ENCODE results near the gene HIBCH. TPM values are rescaled to one million over a fixed set of nuclear protein-coding genes. Genes with fewer than 3 reads are reported as not detected.

Gene HIBCH, protein sequence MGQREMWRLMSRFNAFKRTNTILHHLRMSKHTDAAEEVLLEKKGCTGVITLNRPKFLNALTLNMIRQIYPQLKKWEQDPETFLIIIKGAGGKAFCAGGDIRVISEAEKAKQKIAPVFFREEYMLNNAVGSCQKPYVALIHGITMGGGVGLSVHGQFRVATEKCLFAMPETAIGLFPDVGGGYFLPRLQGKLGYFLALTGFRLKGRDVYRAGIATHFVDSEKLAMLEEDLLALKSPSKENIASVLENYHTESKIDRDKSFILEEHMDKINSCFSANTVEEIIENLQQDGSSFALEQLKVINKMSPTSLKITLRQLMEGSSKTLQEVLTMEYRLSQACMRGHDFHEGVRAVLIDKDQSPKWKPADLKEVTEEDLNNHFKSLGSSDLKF
- 24.7 TPM for total RNA-seq (2021; ENCODE audit: unreplicated experiment)
- polyA plus RNA-seq (2012): 4.4 and 7.7 TPM in 2 replicates
- percentile 76 among the genes with signal in this experiment for Bru-seq, nascent RNA
- BruChase-seq, experiment 1, labeled RNA remaining after a 6-hour chase: percentile 69 among the genes with signal in this experiment
- BruChase-seq, experiment 2, labeled RNA remaining after a 2-hour chase: percentile 78 among the genes with signal in this experiment
- long read RNA-seq, transcript HIBCH-201 (14 exons, 1,939 nt): major isoform, 47 of 74 reads
- long read RNA-seq, partial matches to known transcripts: 1 of 74 reads
- long read RNA-seq, other reads (novel, unspliced or antisense): 24 of 74 reads

DNA sequence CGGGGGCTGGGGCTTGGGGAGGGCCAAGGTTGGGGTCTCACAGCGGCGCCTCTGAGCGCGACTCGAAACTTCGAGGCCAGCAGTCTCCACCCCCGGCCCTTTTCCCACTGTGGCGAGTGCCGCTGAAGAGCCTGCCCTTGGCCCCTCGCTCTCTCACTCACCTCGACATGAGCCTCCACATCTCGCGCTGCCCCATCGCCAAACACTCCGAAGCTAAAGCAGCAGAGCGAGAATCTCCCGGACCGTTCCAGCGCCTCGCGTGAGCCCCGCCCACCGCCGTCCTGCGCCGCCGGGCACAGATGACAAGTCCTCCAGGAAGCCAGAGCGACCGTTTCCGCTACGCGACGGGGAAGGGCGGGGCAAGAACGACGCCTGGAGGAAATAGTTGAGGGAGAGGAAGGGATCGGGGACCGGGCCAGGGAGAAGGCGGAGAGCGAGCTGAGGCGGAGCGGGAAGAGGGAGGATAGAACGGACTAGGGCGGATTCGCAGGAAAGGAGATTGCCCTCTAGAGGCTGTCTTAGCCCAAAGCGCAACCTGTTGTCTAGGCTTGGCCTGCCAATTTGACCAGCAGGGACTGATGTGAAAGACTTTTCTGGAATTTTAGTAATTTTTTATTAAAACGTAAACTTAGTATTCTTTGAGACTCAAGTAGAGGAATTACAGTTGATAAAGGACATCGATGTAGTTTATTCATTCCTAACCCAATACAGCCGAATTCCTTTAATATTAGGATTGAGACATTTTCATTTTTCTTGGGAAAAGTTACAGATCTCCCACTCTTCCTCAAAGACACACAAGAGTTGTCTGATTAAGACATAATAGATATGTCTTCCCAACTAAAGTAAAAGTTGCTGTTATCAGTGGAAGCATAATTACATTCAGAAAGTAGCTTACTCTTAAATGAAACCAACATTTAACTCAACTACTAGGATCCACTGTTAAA, at the start of gene HIBCH:
HIBCH (minus strand) TSS at position 272 of the 944 bp plus-strand sequence; CDS start at position 196, 76 bp downstream.
- POLR2A ChIA-PET: interaction anchor here (1.1 to 1.4 kb wide), 2 partner anchors 13 to 24 kb away, joined by 5 to 6 read pairs; partner anchors contain the start of gene INPP1
- TSS peak; percentile 76 for BruUV-seq (replicated peaks)
- intact Hi-C loops (cut with micrococcal nuclease): loop anchor here (10.0 kb wide), 2 partner anchors 525 to 655 kb away; partner anchors contain the start of gene ASNSD1
- TF ChIP-seq TCF7L2 (IDR thresholded peaks at IDR 0.05; ENCODE audit: borderline replicate concordance, extremely low read depth, insufficient read depth, insufficient read length): peak; percentile 25
- no peak for TF ChIP-seq EZH2 (IDR thresholded peaks at IDR 0.05)
- TF ChIP-seq RAD21 (IDR thresholded peaks at IDR 0.05; ENCODE audit: low read depth): peak; percentile 43
- TF ChIP-seq, protein P1, sequence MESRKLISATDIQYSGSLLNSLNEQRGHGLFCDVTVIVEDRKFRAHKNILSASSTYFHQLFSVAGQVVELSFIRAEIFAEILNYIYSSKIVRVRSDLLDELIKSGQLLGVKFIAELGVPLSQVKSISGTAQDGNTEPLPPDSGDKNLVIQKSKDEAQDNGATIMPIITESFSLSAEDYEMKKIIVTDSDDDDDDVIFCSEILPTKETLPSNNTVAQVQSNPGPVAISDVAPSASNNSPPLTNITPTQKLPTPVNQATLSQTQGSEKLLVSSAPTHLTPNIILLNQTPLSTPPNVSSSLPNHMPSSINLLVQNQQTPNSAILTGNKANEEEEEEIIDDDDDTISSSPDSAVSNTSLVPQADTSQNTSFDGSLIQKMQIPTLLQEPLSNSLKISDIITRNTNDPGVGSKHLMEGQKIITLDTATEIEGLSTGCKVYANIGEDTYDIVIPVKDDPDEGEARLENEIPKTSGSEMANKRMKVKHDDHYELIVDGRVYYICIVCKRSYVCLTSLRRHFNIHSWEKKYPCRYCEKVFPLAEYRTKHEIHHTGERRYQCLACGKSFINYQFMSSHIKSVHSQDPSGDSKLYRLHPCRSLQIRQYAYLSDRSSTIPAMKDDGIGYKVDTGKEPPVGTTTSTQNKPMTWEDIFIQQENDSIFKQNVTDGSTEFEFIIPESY (IDR thresholded peaks at IDR 0.05; ENCODE audit: extremely low read depth, insufficient replicate concordance, low read length): peak; percentile 84
- no peak for TF ChIP-seq FOSL1 (IDR thresholded peaks at IDR 0.05; ENCODE audit: low read depth)
- TF ChIP-seq JUND (IDR thresholded peaks at IDR 0.05): no peak; the same call in 1 of the 2 replicates
- peak; percentile 44 for TF ChIP-seq POLR2A (IDR thresholded peaks at IDR 0.05; ENCODE audit: borderline replicate concordance, extremely low read depth, insufficient read depth, insufficient read length)
- TF ChIP-seq EZH2phosphoT487 (IDR thresholded peaks at IDR 0.05; ENCODE audit: borderline replicate concordance): no peak
- TF ChIP-seq EGR1 (IDR thresholded peaks at IDR 0.05; ENCODE audit: low read depth): peak; percentile 65
- TF ChIP-seq POLR2AphosphoS5 (IDR thresholded peaks at IDR 0.05; ENCODE audit: low read depth, low read length): peak; percentile 91
- TF ChIP-seq, protein P2, sequence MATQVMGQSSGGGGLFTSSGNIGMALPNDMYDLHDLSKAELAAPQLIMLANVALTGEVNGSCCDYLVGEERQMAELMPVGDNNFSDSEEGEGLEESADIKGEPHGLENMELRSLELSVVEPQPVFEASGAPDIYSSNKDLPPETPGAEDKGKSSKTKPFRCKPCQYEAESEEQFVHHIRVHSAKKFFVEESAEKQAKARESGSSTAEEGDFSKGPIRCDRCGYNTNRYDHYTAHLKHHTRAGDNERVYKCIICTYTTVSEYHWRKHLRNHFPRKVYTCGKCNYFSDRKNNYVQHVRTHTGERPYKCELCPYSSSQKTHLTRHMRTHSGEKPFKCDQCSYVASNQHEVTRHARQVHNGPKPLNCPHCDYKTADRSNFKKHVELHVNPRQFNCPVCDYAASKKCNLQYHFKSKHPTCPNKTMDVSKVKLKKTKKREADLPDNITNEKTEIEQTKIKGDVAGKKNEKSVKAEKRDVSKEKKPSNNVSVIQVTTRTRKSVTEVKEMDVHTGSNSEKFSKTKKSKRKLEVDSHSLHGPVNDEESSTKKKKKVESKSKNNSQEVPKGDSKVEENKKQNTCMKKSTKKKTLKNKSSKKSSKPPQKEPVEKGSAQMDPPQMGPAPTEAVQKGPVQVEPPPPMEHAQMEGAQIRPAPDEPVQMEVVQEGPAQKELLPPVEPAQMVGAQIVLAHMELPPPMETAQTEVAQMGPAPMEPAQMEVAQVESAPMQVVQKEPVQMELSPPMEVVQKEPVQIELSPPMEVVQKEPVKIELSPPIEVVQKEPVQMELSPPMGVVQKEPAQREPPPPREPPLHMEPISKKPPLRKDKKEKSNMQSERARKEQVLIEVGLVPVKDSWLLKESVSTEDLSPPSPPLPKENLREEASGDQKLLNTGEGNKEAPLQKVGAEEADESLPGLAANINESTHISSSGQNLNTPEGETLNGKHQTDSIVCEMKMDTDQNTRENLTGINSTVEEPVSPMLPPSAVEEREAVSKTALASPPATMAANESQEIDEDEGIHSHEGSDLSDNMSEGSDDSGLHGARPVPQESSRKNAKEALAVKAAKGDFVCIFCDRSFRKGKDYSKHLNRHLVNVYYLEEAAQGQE (IDR thresholded peaks at IDR 0.05; ENCODE audit: low read depth): no peak
- peak; percentile 72 for TF ChIP-seq YY1 (IDR thresholded peaks at IDR 0.05; ENCODE audit: extremely low read depth, insufficient replicate concordance, low read depth, low read length)

More for the DNA sequence above, at the start of gene HIBCH:
- Histone ChIP-seq H3K36me3 (ENCODE audit: control insufficient read depth in 1 of 2, insufficient read depth in 2 of 2, low read length in 2 of 2) (no peaks in the 10 kb centered on the region), H3K4me1 (ENCODE audit: control insufficient read depth in 1 of 2, insufficient read depth in 2 of 2, low read length in 2 of 2) (peaks cover 6 to 16% of the 10 kb centered on the region in 2 experiments; a peak in 3 of 4 replicates), H3K9me2 (ENCODE audit: insufficient read depth) (no peaks in the 10 kb centered on the region), H3K27me3 (ENCODE audit: insufficient read depth, low read length) (no peaks in the 10 kb centered on the region), H3K79me2 (ENCODE audit: insufficient read depth, low read length) (peaks cover 34% of the 10 kb centered on the region), H3K4me3 (replicated peaks in 1 of 2; ENCODE audit: low read depth in 1 of 2, low read length in 2 of 2) (peak within 1 kb of the TSS; percentile 85 to 89), H4K20me1 (ENCODE audit: insufficient read depth) (no peaks in the 10 kb centered on the region), H3K9me3 (ENCODE audit: control insufficient read depth in 1 of 2, insufficient read depth in 1 of 2, low read depth in 1 of 2, low read length in 2 of 2) (no peaks in the 10 kb centered on the region), H2AFZ (ENCODE audit: low read depth, low read length, poor library complexity, severe bottlenecking) (peak within 1 kb of the TSS; percentile 76), H3K4me2 (ENCODE audit: low read length) (peak within 1 kb of the TSS; percentile 86), H3K9ac (ENCODE audit: low read length) (peak within 1 kb of the TSS; percentile 71), H3K27ac (ENCODE audit: low read depth, low read length) (peak within 1 kb of the TSS; percentile 50)
- ChIA-PET RAD21 (ENCODE audit: low non-redundant PET in 1 of 2, low total read pairs in 2 of 2, uncharacterized antibody in 2 of 2, unreplicated experiment in 2 of 2) (interaction anchor here (0.6 to 0.8 kb wide), 2 partner anchors 651 to 1625 kb away, joined by 3 to 8 read pairs; no protein-coding TSS in a partner anchor), CTCF (interaction anchor here (0.8 to 2.5 kb wide), 6 partner anchors 9 to 231 kb away, joined by 3 to 17 read pairs (median 5); no protein-coding TSS in a partner anchor)
- DNase-seq (ENCODE audit: low read depth, low spot score) (peak; percentile 99), ATAC-seq (peak; percentile 97)

All from HCT116 (cell line).